Measurements from ENCODE around the gene PRR23E.

DNA sequence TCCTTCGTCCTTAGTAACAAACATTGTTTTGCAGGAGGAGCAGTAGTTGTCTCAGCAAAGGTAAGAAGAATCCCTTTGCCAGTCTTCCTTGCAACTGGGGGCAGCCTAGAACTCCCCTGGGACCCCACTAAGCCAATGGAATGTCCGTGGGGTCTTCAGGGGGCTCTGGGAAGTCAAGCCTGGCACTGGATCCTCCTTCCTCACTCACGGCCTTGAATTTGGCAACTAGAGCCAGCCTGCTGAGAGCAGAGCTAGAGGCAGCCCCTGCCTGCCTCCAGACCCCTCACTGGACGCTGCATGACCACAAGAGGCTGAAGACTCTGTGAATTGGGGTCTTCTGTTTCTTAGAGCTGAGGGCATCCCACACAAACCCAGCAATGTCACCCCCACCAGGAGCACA lies 18.6 kb upstream of the PRR23E start:
- no peak for TF ChIP-seq CTCF (IDR thresholded peaks at IDR 0.05)
- no peak for TF ChIP-seq POLR2A (IDR thresholded peaks at IDR 0.05)
